Skeletal muscle satellite cell (primary cell): Measurements from ENCODE around the gene HYAL1.
A peak's percentile ranks its signal among the peaks of the same experiment; 100 is the strongest.

Experiments used
- H3K27me3 ChIP-seq: 2 replicates; pipeline ENCODE4 v1.7.0; 2013; ENCODE audit warnings: low read length; ENCODE audit not compliant: control insufficient read depth, insufficient read depth
- H3K36me3 ChIP-seq: 2 replicates; pipeline ENCODE4 v1.7.0; 2013; ENCODE audit warnings: mild to moderate bottlenecking, control low read depth, low read length; ENCODE audit not compliant: insufficient read depth
- H3K4me1 ChIP-seq: 2 replicates; pipeline ENCODE4 v1.7.0; 2013; ENCODE audit warnings: low read length; ENCODE audit not compliant: control insufficient read depth, insufficient read depth
- H3K4me2 ChIP-seq: 2 replicates; pipeline ENCODE4 v1.7.0; 2013; ENCODE audit warnings: mild to moderate bottlenecking, low read length
- H3K4me3 ChIP-seq: 2 replicates; pipeline ENCODE4 v1.7.0; 2013; ENCODE audit warnings: low read length
- H3K9ac ChIP-seq: 2 replicates; pipeline ENCODE4 v1.7.0; 2013; ENCODE audit warnings: mild to moderate bottlenecking, low read depth, low read length, moderate library complexity
- H3K9me3 ChIP-seq: replicated peaks from 2 replicates; pipeline ENCODE4 v1.7.0; 2013; ENCODE audit warnings: mild to moderate bottlenecking, control low read depth, low read length

Gene HYAL1

GRCh38 chr3:50304601-50305000 is 1.2 kb upstream of the HYAL1 start:
- H3K27me3 ChIP-seq: no peaks in the 10 kb centered on the region
- H3K9ac ChIP-seq: no peak overlapping the region
- H3K4me2 ChIP-seq: no peak overlapping the region
- no peaks in the 10 kb centered on the region for H3K36me3 ChIP-seq
- peaks cover 11% of the 10 kb centered on the region for H3K4me1 ChIP-seq
- no peak overlapping the region for H3K4me3 ChIP-seq
- H3K9me3 ChIP-seq: no peaks in the 10 kb centered on the region

- H3K4me3 ChIP-seq: no peak overlapping the region
- no peak overlapping the region for H3K4me2 ChIP-seq
- no peaks in the 10 kb centered on the region for H3K36me3 ChIP-seq
- H3K9ac ChIP-seq: no peak overlapping the region
- H3K27me3 ChIP-seq: no peaks in the 10 kb centered on the region
- H3K4me1 ChIP-seq: peaks cover 22% of the 10 kb centered on the region
- no peaks in the 10 kb centered on the region for H3K9me3 ChIP-seq
Observed at GRCh38 chr3:50302095-50303012, 1.0 kb downstream of the HYAL1 start.

- Histone ChIP-seq H3K9me3 (no peaks in the 10 kb centered on the region), H3K27me3 (no peaks in the 10 kb centered on the region), H3K36me3 (no peaks in the 10 kb centered on the region), H3K4me3 (peak overlapping the region; percentile 68), H3K4me1 (peaks cover 22% of the 10 kb centered on the region), H3K4me2 (peak overlapping the region; percentile 87), H3K9ac (peak overlapping the region; percentile 76)
Observed at GRCh38 chr3:50300681-50301254, 2.6 kb downstream of the HYAL1 start.

- Histone ChIP-seq H3K27me3 (no peaks in the 10 kb centered on the region), H3K4me1 (peaks cover 22% of the 10 kb centered on the region), H3K9ac (peak overlapping the region; percentile 76), H3K36me3 (no peaks in the 10 kb centered on the region), H3K4me3 (peak overlapping the region; percentile 68), H3K9me3 (no peaks in the 10 kb centered on the region), H3K4me2 (peak overlapping the region; percentile 87)
Observed at GRCh38 chr3:50299929-50300680, 3.3 kb downstream of the HYAL1 start.

- H3K36me3 ChIP-seq: no peaks in the 10 kb centered on the region
- H3K9ac ChIP-seq: peak overlapping the region; percentile 76
- H3K4me2 ChIP-seq: peak overlapping the region; percentile 87
- H3K9me3 ChIP-seq: no peaks in the 10 kb centered on the region
- H3K4me3 ChIP-seq: peak overlapping the region; percentile 68
- no peaks in the 10 kb centered on the region for H3K27me3 ChIP-seq
- H3K4me1 ChIP-seq: peaks cover 22% of the 10 kb centered on the region
Observed at GRCh38 chr3:50299638-50299928, 3.8 kb downstream of the HYAL1 start.

GRCh38 chr3:50298836-50299637 is 4.3 kb downstream of the HYAL1 start, which contains the start of the genes HYAL3 and NAA80:
TSS of gene HYAL3 (minus strand) at chr3:50299405. CDS start at chr3:50295602, 3,803 bp downstream.
TSS of gene NAA80 (minus strand) at chr3:50299405. CDS start at chr3:50297463, 1,942 bp downstream.
- H3K9me3 ChIP-seq: no peaks in the 10 kb centered on the region
- peaks cover 22% of the 10 kb centered on the region for H3K4me1 ChIP-seq
- no peaks in the 10 kb centered on the region for H3K27me3 ChIP-seq
- peak within 1 kb of the TSS; percentile 97 for H3K4me3 ChIP-seq
- H3K9ac ChIP-seq: peak within 1 kb of the TSS; percentile 86
- H3K4me2 ChIP-seq: peak within 1 kb of the TSS; percentile 99
- no peaks in the 10 kb centered on the region for H3K36me3 ChIP-seq

GRCh38 chr3:50297896-50298725 is 5.3 kb downstream of the HYAL1 start:
- no peaks in the 10 kb centered on the region for H3K36me3 ChIP-seq
- H3K9ac ChIP-seq: peak overlapping the region; percentile 86
- peaks cover 22% of the 10 kb centered on the region for H3K4me1 ChIP-seq
- H3K4me3 ChIP-seq: peak overlapping the region; percentile 97
- H3K9me3 ChIP-seq: no peaks in the 10 kb centered on the region
- no peaks in the 10 kb centered on the region for H3K27me3 ChIP-seq
- H3K4me2 ChIP-seq: peak overlapping the region; percentile 99

- Histone ChIP-seq H3K9ac (no peak overlapping the region), H3K4me3 (no peak overlapping the region), H3K36me3 (no peaks in the 10 kb centered on the region), H3K9me3 (no peaks in the 10 kb centered on the region), H3K27me3 (no peaks in the 10 kb centered on the region), H3K4me1 (peaks cover 28% of the 10 kb centered on the region), H3K4me2 (no peak overlapping the region)
Observed at GRCh38 chr3:50297384-50297775, 6.0 kb downstream of the HYAL1 start.

- Histone ChIP-seq H3K4me1 (peaks cover 28% of the 10 kb centered on the region), H3K9ac (no peak overlapping the region), H3K4me3 (no peak overlapping the region), H3K9me3 (no peaks in the 10 kb centered on the region), H3K4me2 (no peak overlapping the region), H3K27me3 (no peaks in the 10 kb centered on the region), H3K36me3 (no peaks in the 10 kb centered on the region)
Observed at GRCh38 chr3:50296721-50297383, 6.5 kb downstream of the HYAL1 start.
